Loucy (cell line): Measurements from ENCODE around the gene CCHCR1.

Experiments used
- H2AFZ ChIP-seq: fragments of 200-600 bp; sonication (generic); 2 replicates; pipeline ENCODE4 v1.6.0; 2016; ENCODE audit warnings: antibody characterized with exemption, mild to moderate bottlenecking, low read length, moderate library complexity
- H3F3A ChIP-seq: fragments of 200-600 bp; 2 replicates; pipeline ENCODE4 v1.6.0; 2016; ENCODE audit warnings: antibody characterized with exemption, low read depth, mild to moderate bottlenecking
- H3K27me3 ChIP-seq: fragments of 200-600 bp; sonication (generic); 2 replicates; pipeline ENCODE4 v1.6.1; 2014; ENCODE audit warnings: low read length, mild to moderate bottlenecking; ENCODE audit not compliant: insufficient read depth, poor library complexity, severe bottlenecking
- H3K36me3 ChIP-seq: fragments of 200-600 bp; sonication (generic); 2 replicates; pipeline ENCODE4 v1.6.1; 2016; ENCODE audit warnings: low read length; ENCODE audit not compliant: insufficient read depth
- H3K4me1 ChIP-seq: fragments of 200-600 bp; sonication (generic); 2 replicates; pipeline ENCODE4 v1.5.1; 2014; ENCODE audit warnings: low read length, mild to moderate bottlenecking; ENCODE audit not compliant: insufficient read depth, poor library complexity, severe bottlenecking
- H3K4me2 ChIP-seq: fragments of 200-600 bp; sonication (generic); 2 replicates; pipeline ENCODE4 v1.6.0; 2014; ENCODE audit warnings: antibody characterized with exemption, low read length, low read depth, mild to moderate bottlenecking; ENCODE audit not compliant: poor library complexity, severe bottlenecking
- H3K4me3 ChIP-seq: fragments of 200-600 bp; sonication (generic); 2 replicates; pipeline ENCODE4 v1.5.1; 2014; ENCODE audit warnings: low read length, mild to moderate bottlenecking, mixed read lengths; ENCODE audit not compliant: poor library complexity, severe bottlenecking
- H3K79me2 ChIP-seq: fragments of 200-600 bp; sonication (generic); 2 replicates; pipeline ENCODE4 v1.6.1; 2014; ENCODE audit warnings: low read length; ENCODE audit not compliant: insufficient read depth
- H3K9ac ChIP-seq: fragments of 200-600 bp; sonication (generic); 2 replicates; pipeline ENCODE4 v1.6.0; 2014; ENCODE audit warnings: mild to moderate bottlenecking, low read depth, low read length, moderate library complexity; ENCODE audit not compliant: poor library complexity, severe bottlenecking
- H3K9me2 ChIP-seq: fragments of 200-600 bp; sonication (generic); replicated peaks from 2 replicates; pipeline ENCODE4 v1.6.1; 2016; ENCODE audit warnings: low read depth, low read length, mixed read lengths
- H3K9me3 ChIP-seq: fragments of 200-600 bp; sonication (generic); 2 replicates; pipeline ENCODE4 v1.6.1; 2014; ENCODE audit warnings: mild to moderate bottlenecking, antibody characterized with exemption, low read length, low read depth; ENCODE audit not compliant: insufficient read depth
- H4K20me1 ChIP-seq: fragments of 200-600 bp; sonication (generic); 2 replicates; pipeline ENCODE4 v1.6.0; 2014; ENCODE audit warnings: antibody characterized with exemption, low read length, mild to moderate bottlenecking; ENCODE audit not compliant: insufficient read depth, poor library complexity, severe bottlenecking
- EZH2phosphoT487 ChIP-seq: fragments of 200-600 bp; IDR thresholded peaks from 2 replicates; pipeline ENCODE4 v1.6.1; 2018; ENCODE audit warnings: antibody characterized with exemption, mild to moderate bottlenecking, moderate library complexity, borderline replicate concordance
- TF ChIP-seq, protein P1 (sequence below): fragments of 200-600 bp; sonication (generic); conservative IDR thresholded peaks from 2 replicates; pipeline ENCODE4 v1.5.1; 2014; ENCODE audit warnings: mild to moderate bottlenecking, antibody characterized with exemption, low read length

Gene CCHCR1

DNA sequence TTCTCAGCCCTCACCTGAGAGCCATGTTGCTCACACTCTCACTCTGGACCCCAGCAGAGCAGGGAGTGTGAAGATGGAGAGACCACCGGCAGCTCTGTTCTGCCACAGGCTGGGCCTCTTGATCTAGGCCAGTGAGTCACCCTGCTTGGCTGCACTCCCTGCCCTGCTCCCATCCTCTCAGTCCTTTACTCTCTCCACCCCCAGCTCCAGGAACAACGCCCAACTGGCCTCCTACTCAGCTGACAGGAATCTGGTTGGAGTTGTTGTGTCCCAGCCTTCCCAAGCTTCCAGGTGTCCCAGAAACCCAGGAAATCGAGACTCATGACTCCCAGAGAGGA, 43.1 kb downstream of the CCHCR1 start, which contains the start of gene PSORS1C1:
TSS of gene PSORS1C1 (plus strand) at position 260 of the 338 bp plus-strand sequence. CDS start 14,833 bp downstream, outside the sequence.
- no peak within 1 kb of the TSS for H3K4me2 ChIP-seq
- no peaks in the 10 kb centered on the region for H4K20me1 ChIP-seq
- H3K9me2 ChIP-seq: no peaks in the 10 kb centered on the region
- H3K27me3 ChIP-seq: no peaks in the 10 kb centered on the region
- H2AFZ ChIP-seq: peak within 1 kb of the TSS; percentile 65
- H3K79me2 ChIP-seq: no peaks in the 10 kb centered on the region
- no peak within 1 kb of the TSS for H3K9ac ChIP-seq
- no peaks in the 10 kb centered on the region for H3F3A ChIP-seq
- TF ChIP-seq EZH2phosphoT487: no peak
- TF ChIP-seq, protein P1, sequence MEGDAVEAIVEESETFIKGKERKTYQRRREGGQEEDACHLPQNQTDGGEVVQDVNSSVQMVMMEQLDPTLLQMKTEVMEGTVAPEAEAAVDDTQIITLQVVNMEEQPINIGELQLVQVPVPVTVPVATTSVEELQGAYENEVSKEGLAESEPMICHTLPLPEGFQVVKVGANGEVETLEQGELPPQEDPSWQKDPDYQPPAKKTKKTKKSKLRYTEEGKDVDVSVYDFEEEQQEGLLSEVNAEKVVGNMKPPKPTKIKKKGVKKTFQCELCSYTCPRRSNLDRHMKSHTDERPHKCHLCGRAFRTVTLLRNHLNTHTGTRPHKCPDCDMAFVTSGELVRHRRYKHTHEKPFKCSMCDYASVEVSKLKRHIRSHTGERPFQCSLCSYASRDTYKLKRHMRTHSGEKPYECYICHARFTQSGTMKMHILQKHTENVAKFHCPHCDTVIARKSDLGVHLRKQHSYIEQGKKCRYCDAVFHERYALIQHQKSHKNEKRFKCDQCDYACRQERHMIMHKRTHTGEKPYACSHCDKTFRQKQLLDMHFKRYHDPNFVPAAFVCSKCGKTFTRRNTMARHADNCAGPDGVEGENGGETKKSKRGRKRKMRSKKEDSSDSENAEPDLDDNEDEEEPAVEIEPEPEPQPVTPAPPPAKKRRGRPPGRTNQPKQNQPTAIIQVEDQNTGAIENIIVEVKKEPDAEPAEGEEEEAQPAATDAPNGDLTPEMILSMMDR: no peak
- no peaks in the 10 kb centered on the region for H3K36me3 ChIP-seq
- H3K9me3 ChIP-seq: no peaks in the 10 kb centered on the region
- H3K4me3 ChIP-seq: no peak within 1 kb of the TSS
- H3K4me1 ChIP-seq: no peaks in the 10 kb centered on the region

GRCh38 chr6:31113861-31114540, 43.6 kb downstream of the CCHCR1 start:
- H4K20me1 ChIP-seq: no peaks in the 10 kb centered on the region
- no peaks in the 10 kb centered on the region for H3K4me1 ChIP-seq
- no peaks in the 10 kb centered on the region for H3K79me2 ChIP-seq
- H3K9me2 ChIP-seq: no peaks in the 10 kb centered on the region
- H2AFZ ChIP-seq: no peak overlapping the region
- no peak for TF ChIP-seq EZH2phosphoT487
- TF ChIP-seq, protein P1: no peak
- no peaks in the 10 kb centered on the region for H3K27me3 ChIP-seq
- no peak overlapping the region for H3K4me2 ChIP-seq
- no peaks in the 10 kb centered on the region for H3K9me3 ChIP-seq
- no peak overlapping the region for H3K4me3 ChIP-seq
- no peak overlapping the region for H3K9ac ChIP-seq
- H3K36me3 ChIP-seq: no peaks in the 10 kb centered on the region
- H3F3A ChIP-seq: no peaks in the 10 kb centered on the region

DNA sequence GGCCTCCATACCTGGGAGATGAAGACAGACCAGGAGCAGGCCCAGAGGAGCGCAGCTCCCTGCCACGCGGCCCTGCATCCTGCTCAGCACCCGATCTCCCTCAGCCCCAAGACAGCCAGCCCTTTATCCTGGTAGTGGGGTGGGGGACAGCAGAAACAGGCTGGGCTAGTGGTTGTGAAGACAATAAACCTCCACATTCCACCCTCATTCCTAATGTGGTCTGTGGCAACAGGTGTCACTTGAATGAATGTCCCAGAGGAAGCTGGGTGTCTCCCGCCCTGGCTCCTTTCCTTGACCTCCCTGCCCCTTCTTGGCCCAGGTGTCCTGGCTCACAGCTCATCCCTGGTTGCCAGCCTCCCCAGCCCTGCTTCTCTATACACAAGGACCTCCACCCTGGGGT, 45.1 kb downstream of the CCHCR1 start, which contains the start of gene C6orf15:
TSS of gene C6orf15 (minus strand) at position 98 of the 400 bp plus-strand sequence. CDS start at position 78, 20 bp downstream.
- no peak within 1 kb of the TSS for H3K9ac ChIP-seq
- H3K27me3 ChIP-seq: no peaks in the 10 kb centered on the region
- H3K9me3 ChIP-seq: no peaks in the 10 kb centered on the region
- no peak for TF ChIP-seq EZH2phosphoT487
- H3K4me3 ChIP-seq: no peak within 1 kb of the TSS
- no peaks in the 10 kb centered on the region for H3K36me3 ChIP-seq
- no peaks in the 10 kb centered on the region for H3K4me1 ChIP-seq
- H4K20me1 ChIP-seq: no peaks in the 10 kb centered on the region
- H3F3A ChIP-seq: no peaks in the 10 kb centered on the region
- H3K4me2 ChIP-seq: no peak within 1 kb of the TSS
- H2AFZ ChIP-seq: no peak within 1 kb of the TSS
- no peaks in the 10 kb centered on the region for H3K79me2 ChIP-seq
- no peaks in the 10 kb centered on the region for H3K9me2 ChIP-seq

- Histone ChIP-seq H3K9ac (no peak overlapping the region), H4K20me1 (no peaks in the 10 kb centered on the region), H3K36me3 (no peaks in the 10 kb centered on the region), H2AFZ (no peak overlapping the region), H3K4me3 (no peak overlapping the region), H3K9me2 (no peaks in the 10 kb centered on the region), H3K4me2 (no peak overlapping the region), H3K27me3 (no peaks in the 10 kb centered on the region), H3F3A (no peaks in the 10 kb centered on the region), H3K4me1 (no peaks in the 10 kb centered on the region), H3K79me2 (no peaks in the 10 kb centered on the region), H3K9me3 (no peaks in the 10 kb centered on the region)
- TF ChIP-seq EZH2phosphoT487: no peak
- TF ChIP-seq, protein P1: no peak
Measured at GRCh38 chr6:31111712-31112111, 45.9 kb downstream of the CCHCR1 start.
